ENCODE data around the gene KCNAB1.

Gene KCNAB1

GRCh38 chr3:156171281-156172267 lies 51.2 kb downstream of the KCNAB1 start:
- POLR2A ChIA-PET: no interaction called here
- CTCF ChIA-PET: interaction anchor here (0.9 to 2.8 kb wide), 3 partner anchors 9 to 22 kb away, joined by 3 to 9 read pairs (median 6); no protein-coding TSS in a partner anchor
- DNase-seq (ENCODE audit: extremely low spot score): no peak
- no peak for TF ChIP-seq CTCF (IDR thresholded peaks at IDR 0.05; ENCODE audit: control extremely low read depth, extremely low read depth, low read depth, missing control alignments)

GRCh38 chr3:156172536-156172935 lies 52.2 kb downstream of the KCNAB1 start:
- ChIA-PET CTCF (interaction anchor here (1.7 to 2.8 kb wide), 2 partner anchors 10 to 21 kb away, joined by 6 to 9 read pairs; no protein-coding TSS in a partner anchor), POLR2A (no interaction called here)
- no peak for DNase-seq (ENCODE audit: extremely low spot score)
- no peak for TF ChIP-seq CTCF (IDR thresholded peaks at IDR 0.05; ENCODE audit: control extremely low read depth, extremely low read depth, low read depth, missing control alignments)

GRCh38 chr3:156174229-156174847 lies 54.0 kb downstream of the KCNAB1 start:
- DNase-seq (ENCODE audit: extremely low spot score): no peak
- ChIA-PET CTCF (interaction anchor here (0.8 to 2.6 kb wide), 7 partner anchors 9 to 335 kb away, joined by 3 to 23 read pairs (median 3); no protein-coding TSS in a partner anchor), POLR2A (no interaction called here)
- TF ChIP-seq CTCF (IDR thresholded peaks at IDR 0.05; ENCODE audit: control extremely low read depth, extremely low read depth, low read depth, missing control alignments): peak; percentile 13

GRCh38 chr3:156175570-156175969 lies 55.2 kb downstream of the KCNAB1 start:
- CTCF ChIA-PET: interaction anchor here (0.9 to 2.6 kb wide), 5 partner anchors 24 to 333 kb away, joined by 3 to 23 read pairs (median 5); no protein-coding TSS in a partner anchor
- POLR2A ChIA-PET: no interaction called here
- DNase-seq (ENCODE audit: extremely low spot score): no peak
- no peak for TF ChIP-seq CTCF (IDR thresholded peaks at IDR 0.05; ENCODE audit: control extremely low read depth, extremely low read depth, low read depth, missing control alignments)

- DNase-seq (ENCODE audit: extremely low spot score): no peak
- POLR2A ChIA-PET: no interaction called here
- no peak for TF ChIP-seq CTCF (IDR thresholded peaks at IDR 0.05; ENCODE audit: control extremely low read depth, extremely low read depth, low read depth, missing control alignments)
- CTCF ChIA-PET: interaction anchor here (1.0 to 2.6 kb wide), 3 partner anchors 25 to 207 kb away, joined by 3 to 23 read pairs (median 13); no protein-coding TSS in a partner anchor
Observed at GRCh38 chr3:156176048-156176447, 55.7 kb downstream of the KCNAB1 start.

GRCh38 chr3:156176629-156177210 lies 56.3 kb downstream of the KCNAB1 start:
- ChIA-PET POLR2A (no interaction called here), CTCF (interaction anchor here (1.1 kb wide), 1 partner anchor 24 kb away, joined by 7 read pairs; no protein-coding TSS in a partner anchor)
- TF ChIP-seq CTCF (IDR thresholded peaks at IDR 0.05; ENCODE audit: control extremely low read depth, extremely low read depth, low read depth, missing control alignments): no peak
- DNase-seq (ENCODE audit: extremely low spot score): no peak

All from GM10248 (cell line).